HepG2 (cell line): Measurements from ENCODE around the gene AANAT. TPM values are rescaled to one million over a fixed set of nuclear protein-coding genes. Genes with fewer than 3 reads are reported as not detected.

ENCODE experiments used
- AGO2 ChIP-seq: fragments of 200-400 bp; formaldehyde crosslinking; optimal IDR thresholded peaks from 2 replicates; pipeline ENCODE3; 2017; ENCODE audit warnings: mild to moderate bottlenecking, low read depth, low read length, moderate library complexity
- AKNA ChIP-seq: sonication (generic); formaldehyde crosslinking; IDR thresholded peaks from 2 replicates; pipeline ENCODE4 v1.4.0; 2020; ENCODE audit warnings: missing genetic modification reagents, borderline replicate concordance
- FIP1L1 ChIP-seq: fragments of 200-400 bp; formaldehyde crosslinking; IDR thresholded peaks from 2 replicates; pipeline ENCODE4 v1.6.1; 2018; ENCODE audit warnings: low read depth, mild to moderate bottlenecking, low read length, moderate library complexity, borderline replicate concordance; ENCODE audit not compliant: insufficient read depth
- HNF4A ChIP-seq: sonication (generic); formaldehyde crosslinking; IDR thresholded peaks from 2 replicates; pipeline ENCODE4 v1.4.0; 2020; ENCODE audit warnings: missing genetic modification reagents
- PBX3 ChIP-seq: sonication (generic); formaldehyde crosslinking; IDR thresholded peaks from 2 replicates; pipeline ENCODE4 v1.8.1; 2023; ENCODE audit warnings: missing genetic modification reagents, inconsistent platforms, borderline replicate concordance
- RNF2 ChIP-seq: fragments of 450-650 bp; conservative IDR thresholded peaks from 2 replicates; pipeline ENCODE4 v1.6.1; 2016; ENCODE audit warnings: low read depth
- SP1 ChIP-seq, 2 experiments: fragments of 450-650 bp in 1 of 2; sonication (generic) in 1 of 2; formaldehyde crosslinking in 1 of 2; IDR thresholded peaks; 2 replicates each; pipeline versions ENCODE4 v1.4.0 to v1.6.1; 2016 to 2020; ENCODE audit warnings: missing genetic modification reagents in 1 of 2
- ZBTB3 ChIP-seq: sonication (generic); formaldehyde crosslinking; IDR thresholded peaks from 2 replicates; pipeline ENCODE4 v1.4.0; 2020; ENCODE audit warnings: low read depth, mild to moderate bottlenecking, moderate library complexity, missing genetic modification reagents, borderline replicate concordance
- ZBTB7B ChIP-seq: sonication (generic); formaldehyde crosslinking; IDR thresholded peaks from 2 replicates; pipeline ENCODE4 v1.4.0; 2020; ENCODE audit warnings: missing genetic modification reagents
- ZNF329 ChIP-seq: sonication (generic); formaldehyde crosslinking; IDR thresholded peaks from 2 replicates; pipeline ENCODE4 v1.9.0; 2021; ENCODE audit warnings: low read depth, mild to moderate bottlenecking, missing genetic modification reagents
- ZNF597 ChIP-seq: sonication (generic); formaldehyde crosslinking; IDR thresholded peaks from 2 replicates; pipeline ENCODE4 v1.5.0; 2020; ENCODE audit warnings: missing genetic modification reagents
- polyA plus RNA-seq, 8 experiments: library from polyadenylated mRNA; depleted of rRNA in 3 of 8; stranded (reverse) in 7 of 8; unstranded in 1 of 8; fragments of >200 nt; fragmentation: Illumina TruSeq in 4 of 8; extraction: Trizol in 4 of 8; gene quantifications; 2 replicates each; pipeline versions ENCODE4 v1.2.1 to v1.2.3, GENCODE V29; 2011 to 2016; ENCODE audit warnings: low read depth in 4 of 8, missing spikeins in 1 of 8, mixed read lengths in 1 of 8; ENCODE audit not compliant: insufficient read depth in 1 of 8
- total RNA-seq, 5 experiments: library from RNA; depleted of rRNA; stranded (reverse); fragments of >200 nt; fragmentation: Illumina TruSeq; extraction: Trizol; gene quantifications; 2 replicates each; pipeline ENCODE4 v1.2.3, GENCODE V29; 2016; ENCODE audit warnings: low read depth in 1 of 5
- TF ChIP-seq, protein P1 (sequence below): sonication (generic); formaldehyde crosslinking; IDR thresholded peaks from 2 replicates; pipeline ENCODE4 v1.9.0; 2021; ENCODE audit warnings: missing genetic modification reagents, borderline replicate concordance
- TF ChIP-seq, protein P2 (sequence below): sonication (generic); formaldehyde crosslinking; IDR thresholded peaks from 2 replicates; pipeline ENCODE4 v1.5.1; 2020; ENCODE audit warnings: missing genetic modification reagents, mild to moderate bottlenecking, borderline replicate concordance
- TF ChIP-seq, protein P3 (sequence below): sonication (generic); formaldehyde crosslinking; IDR thresholded peaks from 2 replicates; pipeline ENCODE4 v1.4.0; 2020; ENCODE audit warnings: missing genetic modification reagents

AANAT gene
- total and polyA plus RNA-seq, 2 of the 13 experiments (the other 11 are each of a cell fraction or from before 2014, with no cell fraction given) = 0.07 TPM; not detected in 1

- TF ChIP-seq SP1 (IDR thresholded peaks at IDR 0.05) = no peak
- TF ChIP-seq SP1 (CRISPR knock-in tag; IDR thresholded peaks at IDR 0.05) = peak; percentile 40; the same call in 1 of the 2 replicates
- TF ChIP-seq, protein P1, sequence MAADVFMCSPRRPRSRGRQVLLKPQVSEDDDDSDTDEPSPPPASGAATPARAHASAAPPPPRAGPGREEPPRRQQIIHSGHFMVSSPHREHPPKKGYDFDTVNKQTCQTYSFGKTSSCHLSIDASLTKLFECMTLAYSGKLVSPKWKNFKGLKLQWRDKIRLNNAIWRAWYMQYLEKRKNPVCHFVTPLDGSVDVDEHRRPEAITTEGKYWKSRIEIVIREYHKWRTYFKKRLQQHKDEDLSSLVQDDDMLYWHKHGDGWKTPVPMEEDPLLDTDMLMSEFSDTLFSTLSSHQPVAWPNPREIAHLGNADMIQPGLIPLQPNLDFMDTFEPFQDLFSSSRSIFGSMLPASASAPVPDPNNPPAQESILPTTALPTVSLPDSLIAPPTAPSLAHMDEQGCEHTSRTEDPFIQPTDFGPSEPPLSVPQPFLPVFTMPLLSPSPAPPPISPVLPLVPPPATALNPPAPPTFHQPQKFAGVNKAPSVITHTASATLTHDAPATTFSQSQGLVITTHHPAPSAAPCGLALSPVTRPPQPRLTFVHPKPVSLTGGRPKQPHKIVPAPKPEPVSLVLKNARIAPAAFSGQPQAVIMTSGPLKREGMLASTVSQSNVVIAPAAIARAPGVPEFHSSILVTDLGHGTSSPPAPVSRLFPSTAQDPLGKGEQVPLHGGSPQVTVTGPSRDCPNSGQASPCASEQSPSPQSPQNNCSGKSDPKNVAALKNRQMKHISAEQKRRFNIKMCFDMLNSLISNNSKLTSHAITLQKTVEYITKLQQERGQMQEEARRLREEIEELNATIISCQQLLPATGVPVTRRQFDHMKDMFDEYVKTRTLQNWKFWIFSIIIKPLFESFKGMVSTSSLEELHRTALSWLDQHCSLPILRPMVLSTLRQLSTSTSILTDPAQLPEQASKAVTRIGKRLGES (CRISPR knock-in tag) = no peak
- TF ChIP-seq ZNF329 = no peak
- TF ChIP-seq, protein P2, sequence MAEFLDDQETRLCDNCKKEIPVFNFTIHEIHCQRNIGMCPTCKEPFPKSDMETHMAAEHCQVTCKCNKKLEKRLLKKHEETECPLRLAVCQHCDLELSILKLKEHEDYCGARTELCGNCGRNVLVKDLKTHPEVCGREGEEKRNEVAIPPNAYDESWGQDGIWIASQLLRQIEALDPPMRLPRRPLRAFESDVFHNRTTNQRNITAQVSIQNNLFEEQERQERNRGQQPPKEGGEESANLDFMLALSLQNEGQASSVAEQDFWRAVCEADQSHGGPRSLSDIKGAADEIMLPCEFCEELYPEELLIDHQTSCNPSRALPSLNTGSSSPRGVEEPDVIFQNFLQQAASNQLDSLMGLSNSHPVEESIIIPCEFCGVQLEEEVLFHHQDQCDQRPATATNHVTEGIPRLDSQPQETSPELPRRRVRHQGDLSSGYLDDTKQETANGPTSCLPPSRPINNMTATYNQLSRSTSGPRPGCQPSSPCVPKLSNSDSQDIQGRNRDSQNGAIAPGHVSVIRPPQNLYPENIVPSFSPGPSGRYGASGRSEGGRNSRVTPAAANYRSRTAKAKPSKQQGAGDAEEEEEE = no peak
- peak; percentile 81 for TF ChIP-seq ZBTB7B
- no peak for TF ChIP-seq FIP1L1
- TF ChIP-seq, protein P3, sequence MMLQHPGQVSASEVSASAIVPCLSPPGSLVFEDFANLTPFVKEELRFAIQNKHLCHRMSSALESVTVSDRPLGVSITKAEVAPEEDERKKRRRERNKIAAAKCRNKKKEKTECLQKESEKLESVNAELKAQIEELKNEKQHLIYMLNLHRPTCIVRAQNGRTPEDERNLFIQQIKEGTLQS (CRISPR knock-in tag) = peak; percentile 44; the same call in 1 of the 2 replicates
- no peak for TF ChIP-seq ZNF597 (CRISPR knock-in tag)
- no peak for TF ChIP-seq PBX3
- no peak for TF ChIP-seq AGO2
- TF ChIP-seq ZBTB3 (CRISPR knock-in tag) = no peak
- 0 out of 2 replicates have a peak, but pooled peaks have one; percentile 20 for TF ChIP-seq RNF2
- peak; percentile 12; the same call in 1 of the 2 replicates for TF ChIP-seq HNF4A (CRISPR knock-in tag)
- no peak for TF ChIP-seq AKNA
Observed at GRCh38 chr17:76506408-76507345, 39.3 kb downstream of the AANAT start (continued).
